Caco-2 (cell line): ENCODE measurements around the gene DPF1. TPM values are rescaled to one million over a fixed set of nuclear protein-coding genes. Genes with fewer than 3 reads are reported as not detected.

Source experiments
- BruUV-seq: library from RNA; stranded (reverse); fragments of 400-500 nt; replicated peaks from 2 replicates; lab custom pipeline; 2021; lab: Mats Ljungman, UMichigan
- CTCF ChIA-PET: fragments of 300-600 bp; sonication (Branson Sonifier 250); formaldehyde crosslinking; loops from one replicate; lab custom pipeline; 2022; ENCODE audit warnings: antibody characterized with exemption; lab: Charles Lee
- POLR2A ChIA-PET: fragments of 300-600 bp; sonication (Branson Sonifier 250); formaldehyde crosslinking; loops from one replicate; lab custom pipeline; 2022; ENCODE audit warnings: antibody characterized with exemption; lab: Charles Lee
- DNase-seq, 2 experiments: peaks; one replicate each; pipeline versions ENCODE4 v3.0.0 to v3.0.0-alpha.2; 2020 to 2022
- H3K27me3 ChIP-seq: replicated peaks from 2 replicates; pipeline ENCODE4 v1.6.0; 2011; ENCODE audit warnings: low read length; ENCODE audit not compliant: control insufficient read depth, insufficient read depth
- H3K36me3 ChIP-seq: 2 replicates; pipeline ENCODE4 v1.5.1; 2011; ENCODE audit warnings: low read length; ENCODE audit not compliant: control insufficient read depth, insufficient read depth
- H3K4me1 ChIP-seq: fragments of 250-450 bp; sonication (Bioruptor Pico); 2 replicates; pipeline ENCODE4 v1.5.1; 2020; ENCODE audit warnings: mild to moderate bottlenecking
- H3K4me3 ChIP-seq: 2 replicates; pipeline ENCODE4 v1.5.1; 2011; ENCODE audit warnings: low read depth, mild to moderate bottlenecking, control low read depth, low read length
- H3K9me3 ChIP-seq: fragments of 250-450 bp; sonication (Bioruptor Pico); 2 replicates; pipeline ENCODE4 v1.5.1; 2020; ENCODE audit warnings: mild to moderate bottlenecking, moderate library complexity
- H3K27ac Mint-ChIP-seq: one replicate; pipeline ENCODE4 v1.8.0; 2022; ENCODE audit warnings: mixed read lengths; ENCODE audit not compliant: unreplicated experiment
- H3K27me3 Mint-ChIP-seq: one replicate; pipeline ENCODE4 v1.8.0; 2022; ENCODE audit warnings: mixed read lengths; ENCODE audit not compliant: insufficient read depth, unreplicated experiment
- H3K36me3 Mint-ChIP-seq: one replicate; pipeline ENCODE4 v1.8.0; 2022; ENCODE audit warnings: mild to moderate bottlenecking, mixed read lengths; ENCODE audit not compliant: insufficient read depth, unreplicated experiment
- H3K4me1 Mint-ChIP-seq: one replicate; pipeline ENCODE4 v1.8.0; 2022; ENCODE audit warnings: low read depth, mixed read lengths; ENCODE audit not compliant: unreplicated experiment
- H3K4me3 Mint-ChIP-seq: one replicate; pipeline ENCODE4 v1.8.0; 2022; ENCODE audit warnings: mild to moderate bottlenecking, moderate library complexity, mixed read lengths; ENCODE audit not compliant: unreplicated experiment
- H3K9me3 Mint-ChIP-seq: one replicate; pipeline ENCODE4 v1.8.0; 2022; ENCODE audit warnings: mixed read lengths; ENCODE audit not compliant: unreplicated experiment
- CTCF ChIP-seq, 2 experiments: fragments of 200-600 bp in 1 of 2; IDR thresholded peaks; 1 replicate in 1 of 2; 2 replicates in 1 of 2; pipeline versions ENCODE4 v1.5.1 to v1.8.0; 2011 to 2022; ENCODE audit warnings: antibody characterized with exemption in 1 of 2, control low read depth in 1 of 2, inconsistent platforms in 1 of 2, low read depth in 1 of 2, low read length in 1 of 2, mild to moderate bottlenecking in 1 of 2, moderate library complexity in 1 of 2; ENCODE audit not compliant: insufficient read depth in 1 of 2, severe bottlenecking in 1 of 2, unreplicated experiment in 1 of 2
- intact Hi-C: fragments of 100-400 bp; cut with micrococcal nuclease; formaldehyde crosslinking; loops from one replicate; pipeline ENCODE4 v1.10.0; 2022; ENCODE audit not compliant: unreplicated experiment
- total RNA-seq: library from RNA; stranded (reverse); gene quantifications from 2 replicates; pipeline ENCODE4 v1.2.3, GENCODE V29; 2022

The DPF1 gene
- total RNA-seq, 1 experiment from 2014 or later, result 5.0 TPM

GRCh38 chr19:38270587-38271167 lies 46.7 kb upstream of the DPF1 start:
- TF ChIP-seq CTCF (IDR thresholded peaks at IDR 0.05; ENCODE audit: insufficient read depth in 1 of 2, low read depth in 1 of 2, low read length in 1 of 2, severe bottlenecking in 1 of 2, unreplicated experiment in 1 of 2), result no peak
- Histone ChIP-seq H3K4me3 (no peak overlapping the region), H3K36me3 (no peaks in the 10 kb centered on the region), H3K27me3 (no peaks in the 10 kb centered on the region), H3K9me3 (no peaks in the 10 kb centered on the region), H3K4me1 (peaks cover 80% of the 10 kb centered on the region)
- H3K27ac Mint-ChIP-seq, result peak overlapping the region; percentile 30
- BruUV-seq, result no TSS peak
- POLR2A ChIA-PET, result interaction anchor here (0.7 kb wide), 1 partner anchor 1774 kb away, joined by 4 read pairs; no protein-coding TSS in a partner anchor
- H3K4me1 Mint-ChIP-seq, result peaks cover 70% of the 10 kb centered on the region
- intact Hi-C loops, result no loop called here
- no peaks in the 10 kb centered on the region for H3K27me3 Mint-ChIP-seq
- DNase-seq, result no peak
- peaks cover 89% of the 10 kb centered on the region for H3K36me3 Mint-ChIP-seq
- H3K9me3 Mint-ChIP-seq, result no peaks in the 10 kb centered on the region
- H3K4me3 Mint-ChIP-seq, result no peak overlapping the region
- CTCF ChIA-PET, result no interaction called here

- no peaks in the 10 kb centered on the region for H3K27me3 Mint-ChIP-seq
- peak overlapping the region; percentile 98 for H3K27ac Mint-ChIP-seq
- Histone ChIP-seq H3K27me3 (no peaks in the 10 kb centered on the region), H3K9me3 (no peaks in the 10 kb centered on the region), H3K4me3 (no peak overlapping the region), H3K36me3 (no peaks in the 10 kb centered on the region), H3K4me1 (peaks cover 70% of the 10 kb centered on the region)
- peaks cover 89% of the 10 kb centered on the region for H3K36me3 Mint-ChIP-seq
- TF ChIP-seq CTCF (IDR thresholded peaks at IDR 0.05; ENCODE audit: insufficient read depth in 1 of 2, low read depth in 1 of 2, low read length in 1 of 2, severe bottlenecking in 1 of 2, unreplicated experiment in 1 of 2), result no peak
- intact Hi-C loops, result no loop called here
- ChIA-PET CTCF (no interaction called here), POLR2A (interaction anchor here (0.6 kb wide), 1 partner anchor 9 kb away, joined by 3 read pairs; no protein-coding TSS in a partner anchor)
- no TSS peak for BruUV-seq
- H3K9me3 Mint-ChIP-seq, result no peaks in the 10 kb centered on the region
- peak overlapping the region; percentile 99 for H3K4me3 Mint-ChIP-seq
- H3K4me1 Mint-ChIP-seq, result peaks cover 70% of the 10 kb centered on the region
- DNase-seq, result no peak
These were observed 44.5 kb upstream of the DPF1 start for GRCh38 chr19:38268539-38268938.

- peaks cover 72% of the 10 kb centered on the region for H3K4me1 Mint-ChIP-seq
- H3K4me1 ChIP-seq, result peaks cover 69% of the 10 kb centered on the region
- peaks cover 90% of the 10 kb centered on the region for H3K36me3 Mint-ChIP-seq
- ChIA-PET POLR2A (interaction anchor here (0.6 to 1.0 kb wide), 3 partner anchors 10 to 43 kb away, joined by 3 to 6 read pairs (median 3); no protein-coding TSS in a partner anchor), CTCF (interaction anchor here (0.6 to 1.3 kb wide), 2 partner anchors 36 to 135 kb away, joined by 3 to 4 read pairs; partner anchors contain the start of genes C19orf33 and FAM98C)
- DNase-seq, result peak; percentile 60 to 63
- no peaks in the 10 kb centered on the region for H3K27me3 Mint-ChIP-seq
- H3K36me3 ChIP-seq, result no peaks in the 10 kb centered on the region
- H3K9me3 ChIP-seq, result no peaks in the 10 kb centered on the region
- H3K27ac Mint-ChIP-seq, result peak overlapping the region; percentile 98
- intact Hi-C loops, result no loop called here
- BruUV-seq, result no TSS peak
- H3K4me3 Mint-ChIP-seq, result peak overlapping the region; percentile 99
- no peak overlapping the region for H3K4me3 ChIP-seq
- no peak for TF ChIP-seq CTCF (IDR thresholded peaks at IDR 0.05; ENCODE audit: insufficient read depth in 1 of 2, low read depth in 1 of 2, low read length in 1 of 2, severe bottlenecking in 1 of 2, unreplicated experiment in 1 of 2)
- no peaks in the 10 kb centered on the region for H3K9me3 Mint-ChIP-seq
- no peaks in the 10 kb centered on the region for H3K27me3 ChIP-seq
These were observed 43.9 kb upstream of the DPF1 start for GRCh38 chr19:38267761-38268483.
